Lower leg skin (tissue), 4 donors: Measurements from ENCODE around the gene C16orf96. TPM values are rescaled to one million over a fixed set of nuclear protein-coding genes. Genes with fewer than 3 reads are reported as not detected.

Experiments used
- DNase-seq, 2 donors: peaks; one replicate each; pipeline ENCODE4 v3.0.0-alpha.2; 2019; ENCODE audit warnings: low spot score in 2 of 2
- H3K4me3 ChIP-seq: fragments of 200-600 bp; sonication (generic); 2 replicates; pipeline ENCODE4 v1.5.1; 2017; ENCODE audit warnings: mild to moderate bottlenecking, low read depth; ENCODE audit not compliant: poor library complexity, severe bottlenecking
- CTCF ChIP-seq, 3 donors: fragments of 450-650 bp; IDR thresholded peaks; one replicate each; pipeline ENCODE4 v1.5.1; 2016; ENCODE audit warnings: antibody characterized with exemption in 3 of 3, mild to moderate bottlenecking in 3 of 3, moderate library complexity in 2 of 3
- POLR2A ChIP-seq, 2 donors: fragments of 450-650 bp; IDR thresholded peaks; one replicate each; pipeline ENCODE4 v1.6.1; 2016 to 2017; ENCODE audit warnings: antibody characterized with exemption in 2 of 2, mild to moderate bottlenecking in 1 of 2, moderate library complexity in 1 of 2
- WGBS, 2 donors: methylation state at CpG; one replicate each; pipeline ENCODE4 v1.1.5; 2018; 5-methylcytosine and 5-hydroxymethylcytosine counted together
- intact Hi-C: fragments of 100-400 bp; cut with DNase I; formaldehyde crosslinking; loops from one replicate; pipeline ENCODE4 v1.15.0; 2023; ENCODE audit warnings: low total_unique reads
- total RNA-seq, 4 donors: library from RNA; depleted of rRNA; stranded (reverse); fragments of >200 nt; gene quantifications; one replicate each; pipeline ENCODE4 v1.1.0, GENCODE V29; 2016

C16orf96 gene
- total RNA-seq, 4 donors from 2014 or later: 0.08 to 0.49 (median 0.29) TPM

GRCh38 chr16:4535627-4536108 lies 20.5 kb upstream of the C16orf96 start:
- no peak overlapping the region for H3K4me3 ChIP-seq
- DNase-seq: no peak
- no peak for TF ChIP-seq POLR2A (IDR thresholded peaks at IDR 0.05)
- no peak for TF ChIP-seq CTCF (IDR thresholded peaks at IDR 0.05)
- 71 to 73% methylated on average over 7 of the region's 7 CpGs for WGBS, 2 donors
- intact Hi-C loops: no loop called here

- intact Hi-C loops: no loop called here
- H3K4me3 ChIP-seq: no peak overlapping the region
- no peak for DNase-seq
- TF ChIP-seq CTCF (IDR thresholded peaks at IDR 0.05): no peak
- TF ChIP-seq POLR2A (IDR thresholded peaks at IDR 0.05): no peak
- 54 to 64% methylated on average over 15 of the region's 15 CpGs for WGBS, 2 donors
These were observed 19.6 kb upstream of the C16orf96 start for GRCh38 chr16:4536391-4537106.

DNA sequence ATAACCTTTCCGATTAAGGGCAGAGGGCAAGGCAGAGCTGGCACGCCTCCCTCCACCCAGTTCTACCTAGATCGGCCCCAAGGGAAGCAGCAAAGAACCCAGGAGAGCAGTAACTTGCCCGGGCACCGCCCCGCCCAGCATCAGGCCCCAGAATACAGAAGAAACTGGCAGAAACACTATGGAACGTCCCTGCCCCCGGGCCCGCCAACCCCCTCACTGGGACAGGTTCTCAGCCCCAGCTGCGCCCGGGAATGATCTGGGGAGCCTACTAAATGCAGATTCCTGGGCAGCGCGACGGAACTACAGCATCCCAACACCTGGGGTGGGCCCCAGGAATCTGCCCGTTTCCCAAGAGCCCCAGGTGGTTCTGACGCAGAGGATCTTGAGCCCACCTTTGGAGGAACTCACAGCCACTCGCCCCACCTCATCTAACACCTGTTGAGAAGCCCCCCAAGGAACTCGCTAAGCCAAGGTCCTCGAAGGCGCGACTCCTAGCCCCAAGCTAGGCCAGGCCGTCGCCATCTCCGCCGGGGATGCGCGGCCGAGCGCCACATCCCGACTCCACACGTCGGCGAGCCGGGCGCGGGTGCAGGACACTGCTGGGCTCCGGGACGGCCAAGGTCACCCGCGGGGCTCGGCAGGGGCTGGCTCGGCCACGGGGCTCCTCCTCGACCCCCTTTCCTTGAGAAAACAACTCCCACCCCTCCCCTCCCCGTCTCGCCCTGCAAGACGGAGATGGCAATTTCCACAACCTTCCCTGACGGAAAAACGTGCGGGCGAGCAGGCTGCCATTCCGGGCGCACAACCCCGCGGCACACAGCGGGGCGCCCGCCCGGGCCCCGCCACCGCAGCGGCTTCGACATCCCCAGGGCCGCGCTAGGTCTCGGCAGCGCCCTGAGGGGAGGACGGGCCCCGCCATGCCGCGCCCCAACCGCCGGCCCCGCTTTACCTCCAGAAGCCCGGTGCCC lies 18.5 kb upstream of the C16orf96 start:
- H3K4me3 ChIP-seq: peak overlapping the region; percentile 72
- intact Hi-C loops: no loop called here
- WGBS, 2 donors: 9 to 20% methylated on average over 30 to 41 of the region's 75 CpGs
- TF ChIP-seq POLR2A (IDR thresholded peaks at IDR 0.05): no peak
- no peak for TF ChIP-seq CTCF (IDR thresholded peaks at IDR 0.05)
- peak; percentile 35 to 90 for DNase-seq

- TF ChIP-seq CTCF (IDR thresholded peaks at IDR 0.05): no peak
- no peak for TF ChIP-seq POLR2A (IDR thresholded peaks at IDR 0.05)
- intact Hi-C loops: no loop called here
- 9 to 11% methylated on average over 15 to 19 of the region's 67 CpGs for WGBS, 2 donors
- DNase-seq: peak; percentile 97 to 100
- H3K4me3 ChIP-seq: peak within 1 kb of the TSS; percentile 72
These were observed 17.5 kb upstream of the C16orf96 start, which contains the start of gene CDIP1 for GRCh38 chr16:4538350-4539235. Gene CDIP1, minus strand, starts transcription at chr16:4538773. Its CDS starts 24,643 bp downstream, at chr16:4514130.

GRCh38 chr16:4539716-4540284 lies 16.3 kb upstream of the C16orf96 start:
- DNase-seq: no peak
- H3K4me3 ChIP-seq: no peak overlapping the region
- intact Hi-C loops: no loop called here
- TF ChIP-seq POLR2A (IDR thresholded peaks at IDR 0.05) (no peak), CTCF (IDR thresholded peaks at IDR 0.05) (no peak)
- WGBS, 2 donors: 90 to 100% methylated on average over 2 of the region's 2 CpGs
